K562 (cell line): ENCODE data around the gene GTF2A1. TPM values are rescaled to one million over a fixed set of nuclear protein-coding genes. Genes with fewer than 3 reads are reported as not detected.

ENCODE experiments used
- ATAC-seq: fragments of 200-7000 bp; cut with Tn5 transposase; 3 replicates; pipeline ENCODE4 v1.9.1; 2020; ENCODE audit warnings: moderate library complexity
- BruUV-seq: library from RNA; stranded (reverse); fragments of 400-500 nt; replicated peaks from 2 replicates; lab custom pipeline; 2021; lab: Mats Ljungman, UMichigan
- CTCF ChIA-PET: fragments of 300-600 bp; formaldehyde crosslinking; extraction: SDS; loops from one replicate; lab custom pipeline; 2021; ENCODE audit warnings: low intra/inter-chr PET ratio; lab: Yijun Ruan, JAX
- POLR2A ChIA-PET: fragments of 300-600, 350-650 bp; sonication (Branson Sonifier 250); formaldehyde crosslinking; extraction: SDS; loops from one replicate; lab custom pipeline; 2021; ENCODE audit warnings: antibody characterized with exemption, inconsistent platforms; lab: Yijun Ruan, JAX
- DNase-seq, 4 experiments: peaks; one replicate each; pipeline versions ENCODE4 v3.0.0 to v3.0.0-alpha.2; 2011 to 2018; ENCODE audit warnings: low spot score in 3 of 4, mixed read lengths in 3 of 4; ENCODE audit errors: extremely low read depth in 1 of 4
- FAIRE-seq: peaks from 2 replicates; lab custom pipeline; 2011; peaks lifted over from hg19 to GRCh38; lab: Jason Lieb, UNC
- H2AFZ ChIP-seq: 2 replicates; pipeline ENCODE4 v1.6.0; 2011; ENCODE audit warnings: low read depth, low read length, control low read depth, inconsistent platforms
- H3K27ac ChIP-seq: fragments of 200-600 bp; 3 replicates; pipeline ENCODE4 v1.8.0; 2011; ENCODE audit warnings: low read depth, mild to moderate bottlenecking, control low read depth, inconsistent platforms, low read length, moderate library complexity, mixed read lengths; ENCODE audit errors: extremely low read depth
- H3K27me3 ChIP-seq, 2 experiments: fragments of 300-600 bp in 1 of 2; 2 replicates in 1 of 2; 3 replicates in 1 of 2; pipeline versions ENCODE4 v1.6.0 to v1.8.0; 2011; ENCODE audit warnings: inconsistent platforms in 2 of 2, low read length in 2 of 2, mild to moderate bottlenecking in 1 of 2, mixed read lengths in 1 of 2, moderate library complexity in 1 of 2; ENCODE audit not compliant: control insufficient read depth in 2 of 2, insufficient read depth in 2 of 2
- H3K36me3 ChIP-seq: fragments of 300-600 bp; 3 replicates; pipeline ENCODE4 v1.8.0; 2011; ENCODE audit warnings: mild to moderate bottlenecking, low read length, inconsistent platforms; ENCODE audit not compliant: control insufficient read depth, insufficient read depth
- H3K4me1 ChIP-seq, 2 experiments: fragments of 200-600 bp in 1 of 2; replicated peaks in 1 of 2; 2 replicates in 1 of 2; 3 replicates in 1 of 2; pipeline versions ENCODE4 v1.5.1 to v1.8.0; 2011; ENCODE audit warnings: inconsistent platforms in 2 of 2, low read length in 2 of 2, mild to moderate bottlenecking in 1 of 2, mixed read lengths in 1 of 2, moderate library complexity in 1 of 2; ENCODE audit not compliant: control insufficient read depth in 2 of 2, insufficient read depth in 2 of 2
- H3K4me2 ChIP-seq: 2 replicates; pipeline ENCODE4 v1.6.1; 2011; ENCODE audit warnings: low read length, control low read depth, inconsistent platforms, mixed read lengths; ENCODE audit not compliant: insufficient read depth
- H3K4me3 ChIP-seq: fragments of 200-600 bp; sonication (generic), shearing (Covaris generic); 2 replicates; pipeline ENCODE4 v1.5.1; 2016; ENCODE audit warnings: control low read depth, inconsistent platforms
- H3K79me2 ChIP-seq: fragments of 200-600 bp; 3 replicates; pipeline ENCODE4 v1.8.0; 2011; ENCODE audit warnings: low read length, inconsistent platforms; ENCODE audit not compliant: control insufficient read depth, insufficient read depth
- H3K9ac ChIP-seq, 2 experiments: 2 replicates each; pipeline versions ENCODE4 v1.6.0 to v1.6.1; 2011; ENCODE audit warnings: low read depth in 2 of 2, low read length in 2 of 2, control low read depth in 1 of 2, inconsistent platforms in 1 of 2, mild to moderate bottlenecking in 1 of 2, mixed read lengths in 1 of 2; ENCODE audit not compliant: insufficient read depth in 1 of 2
- H3K9me1 ChIP-seq: one replicate; pipeline ENCODE4 v1.6.0; 2011; ENCODE audit warnings: inconsistent platforms, mild to moderate bottlenecking, low read length, moderate library complexity; ENCODE audit not compliant: control insufficient read depth, insufficient read depth
- H3K9me3 ChIP-seq: replicated peaks from 2 replicates; pipeline ENCODE4 v1.5.1; 2011; ENCODE audit warnings: low read depth, low read length, inconsistent platforms; ENCODE audit not compliant: control insufficient read depth, insufficient read depth
- H4K20me1 ChIP-seq: replicated peaks from 2 replicates; pipeline ENCODE4 v1.6.1; 2011; ENCODE audit warnings: low read length, inconsistent platforms, mixed read lengths; ENCODE audit not compliant: control insufficient read depth, insufficient read depth
- RBM15 ChIP-seq: fragments of 200-400 bp; formaldehyde crosslinking; IDR thresholded peaks from 2 replicates; pipeline ENCODE4 v1.6.1; 2018; ENCODE audit warnings: mild to moderate bottlenecking, low read length, moderate library complexity; ENCODE audit not compliant: insufficient read depth
- SIN3A ChIP-seq, 2 experiments: fragments of 150-350 bp in 1 of 2; IDR thresholded peaks; 2 replicates each; pipeline ENCODE4 v1.6.1; 2011 to 2016; ENCODE audit warnings: borderline replicate concordance in 2 of 2, low read depth in 2 of 2, low read length in 2 of 2, mild to moderate bottlenecking in 2 of 2, moderate library complexity in 2 of 2; ENCODE audit not compliant: control insufficient read depth in 1 of 2
- TAF7 ChIP-seq: fragments of 450-650 bp; IDR thresholded peaks from 2 replicates; pipeline ENCODE4 v1.6.1; 2016; ENCODE audit warnings: missing genetic modification characterization, missing compliant biosample characterization
- TEAD2 ChIP-seq: fragments of 450-650 bp; IDR thresholded peaks from 2 replicates; pipeline ENCODE4 v1.6.1; 2016; ENCODE audit warnings: missing genetic modification characterization, control low read depth, missing compliant biosample characterization
- ZFP36 ChIP-seq: fragments of 150-350 bp; IDR thresholded peaks from 2 replicates; pipeline ENCODE4 v1.6.1; 2018; ENCODE audit warnings: low read length, low read depth; ENCODE audit not compliant: partially characterized antibody
- ZNF444 ChIP-seq: fragments of 250-450 bp; sonication (Bioruptor Pico); IDR thresholded peaks from 2 replicates; pipeline ENCODE4 v1.4.0; 2020; ENCODE audit warnings: mild to moderate bottlenecking, moderate library complexity
- ZNF695 ChIP-seq: fragments of 450-650 bp; formaldehyde crosslinking; IDR thresholded peaks from 2 replicates; pipeline ENCODE4 v1.4.0; 2020; ENCODE audit warnings: mild to moderate bottlenecking, moderate library complexity
- ZNF740 ChIP-seq, 3 experiments: fragments of 200-800 bp in 1 of 3; sonication (Bioruptor generic) in 1 of 3; sonication (generic) in 1 of 3; formaldehyde crosslinking in 1 of 3; IDR thresholded peaks; 2 replicates each; pipeline versions ENCODE4 v1.6.1 to v1.8.0; 2016 to 2022; ENCODE audit warnings: mild to moderate bottlenecking in 2 of 3, missing compliant biosample characterization in 2 of 3, missing genetic modification characterization in 2 of 3, missing genetic modification reagents in 1 of 3
- ZNF780A ChIP-seq: fragments of 250-450 bp; sonication (Bioruptor Pico); IDR thresholded peaks from 2 replicates; pipeline ENCODE4 v1.5.0; 2021; ENCODE audit warnings: mild to moderate bottlenecking
- ZZZ3 ChIP-seq: fragments of 450-650 bp; IDR thresholded peaks from 2 replicates; pipeline ENCODE4 v1.6.1; 2016; ENCODE audit warnings: antibody characterized with exemption, mild to moderate bottlenecking, moderate library complexity
- WGBS: fragments of 100-300 bp; shearing (Covaris generic); methylation state at CpG from one replicate; pipeline ENCODE4 v1.1.6; 2016; ENCODE audit warnings: low coverage, mixed read lengths; ENCODE audit not compliant: insufficient coverage; ENCODE audit errors: missing lambda C conversion rate; 5-methylcytosine and 5-hydroxymethylcytosine counted together
- in situ Hi-C: fragments of 300-500 bp; cut with MboI; formaldehyde crosslinking; loops from 4 replicates; pipeline ENCODE4 v1.15.0; 2018; ENCODE audit warnings: inconsistent platforms, mixed read lengths
- intact Hi-C: fragments of 100-400 bp; cut with micrococcal nuclease; formaldehyde crosslinking; loops from 2 replicates; pipeline ENCODE4 v1.14.2; 2022
- polyA plus RNA-seq, 8 experiments: library from polyadenylated mRNA; depleted of rRNA in 4 of 8; stranded (reverse) in 5 of 8; unstranded in 3 of 8; fragments of >200 nt; fragmentation: Nextera tagmentation in 2 of 8; fragmentation: Illumina TruSeq in 1 of 8; extraction: Ambion mirVana in 2 of 8; extraction: Trizol in 1 of 8; gene quantifications; 2 replicates each; pipeline versions ENCODE4 v1.2.1 to v1.2.3, GENCODE V29; 2011 to 2014; ENCODE audit warnings: inconsistent platforms in 1 of 8, missing spikeins in 1 of 8
- total RNA-seq, 7 experiments: library from RNA; depleted of rRNA in 6 of 7; stranded (reverse); fragments of >200 nt in 6 of 7; fragmentation: Illumina TruSeq in 2 of 7; extraction: Trizol in 2 of 7; gene quantifications; 2 replicates each; pipeline versions ENCODE4 v1.2.1 to v1.2.3, GENCODE V29; 2011 to 2021; ENCODE audit warnings: low replicate concordance in 1 of 7
- TF ChIP-seq, protein P1 (sequence below): fragments of 450-650 bp; IDR thresholded peaks from 2 replicates; pipeline ENCODE4 v1.6.1; 2016; ENCODE audit warnings: borderline replicate concordance

Gene GTF2A1
- total and polyA plus RNA-seq, 9 of the 15 experiments (the other 6 are each of a cell fraction or from before 2014, with no cell fraction given) = 3.4 to 22.8 (median 14.7) TPM

DNA sequence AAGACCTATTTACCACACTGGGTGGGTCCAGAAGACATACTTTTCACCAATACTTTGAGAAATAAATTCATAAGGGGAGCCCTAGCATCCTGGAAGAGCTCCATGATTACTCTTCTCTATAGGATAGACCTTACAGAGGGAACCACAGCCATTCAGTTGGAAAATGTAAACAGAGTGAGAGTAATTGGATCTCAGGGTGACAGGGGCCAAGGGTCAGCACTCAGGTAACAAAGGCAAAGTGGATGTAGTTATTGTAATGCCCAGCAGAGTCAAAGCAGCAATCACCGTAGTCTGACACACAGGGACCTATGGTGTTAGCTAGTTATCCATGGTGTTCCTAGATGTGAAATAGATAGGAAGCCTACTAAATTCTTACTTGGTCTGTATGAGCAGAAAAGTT is 10.8 kb upstream of the GTF2A1 start:
- in situ Hi-C loops = no loop called here
- Histone ChIP-seq H3K9me1 (no peaks in the 10 kb centered on the region), H4K20me1 (no peaks in the 10 kb centered on the region), H2AFZ (no peak overlapping the region), H3K27me3 (no peaks in the 10 kb centered on the region), H3K4me2 (no peak overlapping the region), H3K9me3 (no peaks in the 10 kb centered on the region), H3K9ac (no peak overlapping the region), H3K36me3 (no peaks in the 10 kb centered on the region), H3K4me3 (no peak overlapping the region), H3K79me2 (no peaks in the 10 kb centered on the region), H3K4me1 (no peaks in the 10 kb centered on the region), H3K27ac (no peak overlapping the region)
- FAIRE-seq (no peak), ATAC-seq (no peak), DNase-seq (no peak)
- no TSS peak for BruUV-seq
- TF ChIP-seq ZNF695 (CRISPR knock-in tag) = no peak
- TF ChIP-seq SIN3A (IDR thresholded peaks at IDR 0.05; ENCODE audit: borderline replicate concordance in 2 of 2, control insufficient read depth in 1 of 2, low read depth in 2 of 2, low read length in 2 of 2) = no peak
- no peak for TF ChIP-seq TEAD2 (tag)
- no peak for TF ChIP-seq ZZZ3
- no peak for TF ChIP-seq TAF7
- no peak for TF ChIP-seq RBM15
- no peak for TF ChIP-seq ZNF444 (CRISPR knock-in tag)
- TF ChIP-seq, protein P1, sequence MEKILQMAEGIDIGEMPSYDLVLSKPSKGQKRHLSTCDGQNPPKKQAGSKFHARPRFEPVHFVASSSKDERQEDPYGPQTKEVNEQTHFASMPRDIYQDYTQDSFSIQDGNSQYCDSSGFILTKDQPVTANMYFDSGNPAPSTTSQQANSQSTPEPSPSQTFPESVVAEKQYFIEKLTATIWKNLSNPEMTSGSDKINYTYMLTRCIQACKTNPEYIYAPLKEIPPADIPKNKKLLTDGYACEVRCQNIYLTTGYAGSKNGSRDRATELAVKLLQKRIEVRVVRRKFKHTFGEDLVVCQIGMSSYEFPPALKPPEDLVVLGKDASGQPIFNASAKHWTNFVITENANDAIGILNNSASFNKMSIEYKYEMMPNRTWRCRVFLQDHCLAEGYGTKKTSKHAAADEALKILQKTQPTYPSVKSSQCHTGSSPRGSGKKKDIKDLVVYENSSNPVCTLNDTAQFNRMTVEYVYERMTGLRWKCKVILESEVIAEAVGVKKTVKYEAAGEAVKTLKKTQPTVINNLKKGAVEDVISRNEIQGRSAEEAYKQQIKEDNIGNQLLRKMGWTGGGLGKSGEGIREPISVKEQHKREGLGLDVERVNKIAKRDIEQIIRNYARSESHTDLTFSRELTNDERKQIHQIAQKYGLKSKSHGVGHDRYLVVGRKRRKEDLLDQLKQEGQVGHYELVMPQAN = no peak
- no peak for TF ChIP-seq ZNF780A (CRISPR knock-in tag)
- TF ChIP-seq ZNF740 (CRISPR knock-in tag; IDR thresholded peaks at IDR 0.05) = no peak
- TF ChIP-seq ZNF740 (tag; IDR thresholded peaks at IDR 0.05) = no peak
- TF ChIP-seq ZFP36 = no peak
- intact Hi-C loops = no loop called here
- POLR2A ChIA-PET = interaction anchor here (1.5 kb wide), 1 partner anchor 10 kb away, joined by 5 read pairs; the partner anchor contains the start of gene GTF2A1
- CTCF ChIA-PET = no interaction called here
- WGBS = 55% methylated on average over 1 of the region's 1 CpG
